PC-3 (cell line): ENCODE measurements around the gene GLTPD2. TPM values are rescaled to one million over a fixed set of nuclear protein-coding genes. Genes with fewer than 3 reads are reported as not detected.

ENCODE experiments used
- ATAC-seq: fragments of 200-7000 bp; cut with Tn5 transposase; 2 replicates; pipeline ENCODE4 v1.9.1; 2020; ENCODE audit warnings: mild to moderate bottlenecking, moderate library complexity
- BruUV-seq: library from RNA; stranded (reverse); fragments of 400-500 nt; replicated peaks from 2 replicates; lab custom pipeline; 2021; lab: Mats Ljungman, UMichigan
- CTCF ChIA-PET: fragments of 300-600 bp; sonication (Branson Sonifier 250); formaldehyde crosslinking; loops from one replicate; lab custom pipeline; 2022; ENCODE audit warnings: antibody characterized with exemption; lab: Charles Lee
- POLR2A ChIA-PET: fragments of 300-600 bp; sonication (Branson Sonifier 250); formaldehyde crosslinking; loops from one replicate; lab custom pipeline; 2022; ENCODE audit warnings: antibody characterized with exemption; ENCODE audit not compliant: unreplicated experiment; lab: Charles Lee
- DNase-seq: peaks from one replicate; pipeline ENCODE4 v3.0.0-alpha.2; 2015
- H2AFZ ChIP-seq: fragments of 300-600 bp; sonication (generic); 2 replicates; pipeline ENCODE4 v1.6.0; 2016; ENCODE audit warnings: antibody characterized with exemption, low read length
- H3F3A ChIP-seq: fragments of 300-600 bp; sonication (generic); one replicate; pipeline ENCODE4 v1.6.0; 2017; ENCODE audit warnings: antibody characterized with exemption, low read length, control low read depth, mild to moderate bottlenecking; ENCODE audit not compliant: unreplicated experiment
- H3K27ac ChIP-seq: fragments of 300-600 bp; sonication (generic); 2 replicates; pipeline ENCODE4 v1.5.1; 2016; ENCODE audit warnings: mild to moderate bottlenecking, low read length
- H3K27me3 ChIP-seq: fragments of 300-600 bp; sonication (generic); 2 replicates; pipeline ENCODE4 v1.6.1; 2016; ENCODE audit warnings: low read length, mixed read lengths
- H3K36me3 ChIP-seq: fragments of 300-600 bp; sonication (generic); 2 replicates; pipeline ENCODE4 v1.6.1; 2016; ENCODE audit warnings: low read depth, mixed run types, low read length, mixed read lengths
- H3K4me1 ChIP-seq: fragments of 300-600 bp; sonication (generic); 2 replicates; pipeline ENCODE4 v1.5.1; 2016; ENCODE audit warnings: low read length; ENCODE audit not compliant: insufficient read depth
- H3K4me2 ChIP-seq: fragments of 300-600 bp; sonication (generic); 2 replicates; pipeline ENCODE4 v1.6.0; 2016; ENCODE audit warnings: low read length
- H3K4me3 ChIP-seq: fragments of 300-600 bp; sonication (generic); 2 replicates; pipeline ENCODE4 v1.5.1; 2016; ENCODE audit warnings: mild to moderate bottlenecking, low read length, mixed read lengths
- H3K79me2 ChIP-seq: fragments of 300-600 bp; sonication (generic); 2 replicates; pipeline ENCODE4 v1.6.1; 2017; ENCODE audit warnings: low read length, mixed read lengths
- H3K9ac ChIP-seq: fragments of 300-600 bp; sonication (generic); 2 replicates; pipeline ENCODE4 v1.6.0; 2016; ENCODE audit warnings: mild to moderate bottlenecking, low read length
- H3K9me2 ChIP-seq: fragments of 300-600 bp; sonication (generic); replicated peaks from 2 replicates; pipeline ENCODE4 v1.6.1; 2016; ENCODE audit warnings: mixed run types, low read length, mixed read lengths
- H3K9me3 ChIP-seq: fragments of 300-600 bp; sonication (generic); 2 replicates; pipeline ENCODE4 v1.6.1; 2016; ENCODE audit warnings: low read length, mixed read lengths
- H4K20me1 ChIP-seq: fragments of 300-600 bp; sonication (generic); 2 replicates; pipeline ENCODE4 v1.6.1; 2016; ENCODE audit warnings: low read length, mixed read lengths
- EZH2 ChIP-seq: fragments of 300-600 bp; sonication (generic); IDR thresholded peaks from one replicate; pipeline ENCODE4 v1.6.1; 2017; ENCODE audit warnings: antibody characterized with exemption, mild to moderate bottlenecking, low read length; ENCODE audit not compliant: unreplicated experiment
- EZH2phosphoT487 ChIP-seq: fragments of 300-600 bp; sonication (generic); IDR thresholded peaks from 2 replicates; pipeline ENCODE4 v1.6.1; 2018; ENCODE audit warnings: mild to moderate bottlenecking, antibody characterized with exemption, low read length, borderline replicate concordance
- intact Hi-C: fragments of 100-400 bp; cut with micrococcal nuclease; formaldehyde crosslinking; loops from 2 replicates; pipeline ENCODE4 v1.9.0; 2023
- total RNA-seq: library from RNA; depleted of rRNA; stranded (reverse); fragments of >200 nt; gene quantifications from 2 replicates; pipeline ENCODE4 v1.2.3, GENCODE V29; 2014
- TF ChIP-seq, protein P1 (sequence below): fragments of 300-600 bp; sonication (generic); conservative IDR thresholded peaks from 2 replicates; pipeline ENCODE4 v1.5.1; 2017; ENCODE audit warnings: antibody characterized with exemption, low read depth, mild to moderate bottlenecking, low read length

Gene GLTPD2
- total RNA-seq, 1 experiment from 2014 or later: not detected

GRCh38 chr17:4753392-4753791 lies 35.4 kb upstream of the GLTPD2 start:
- H3K9ac ChIP-seq: no peak overlapping the region
- no peaks in the 10 kb centered on the region for H3K27me3 ChIP-seq
- no peaks in the 10 kb centered on the region for H3K9me2 ChIP-seq
- no peaks in the 10 kb centered on the region for H3K79me2 ChIP-seq
- H3K9me3 ChIP-seq: no peaks in the 10 kb centered on the region
- H3K36me3 ChIP-seq: no peaks in the 10 kb centered on the region
- H3K4me3 ChIP-seq: no peak overlapping the region
- no peak overlapping the region for H3K4me2 ChIP-seq
- no peak overlapping the region for H2AFZ ChIP-seq
- ATAC-seq (no peak), DNase-seq (no peak)
- no peak overlapping the region for H3K27ac ChIP-seq
- H3K4me1 ChIP-seq: no peaks in the 10 kb centered on the region
- no peaks in the 10 kb centered on the region for H4K20me1 ChIP-seq
- no peak for TF ChIP-seq EZH2phosphoT487
- intact Hi-C loops: no loop called here
- ChIA-PET POLR2A (no interaction called here), CTCF (no interaction called here)
- no TSS peak for BruUV-seq
- no peaks in the 10 kb centered on the region for H3F3A ChIP-seq

GRCh38 chr17:4759776-4760236 lies 29.0 kb upstream of the GLTPD2 start:
- no peak for TF ChIP-seq EZH2
- TF ChIP-seq, protein P1, sequence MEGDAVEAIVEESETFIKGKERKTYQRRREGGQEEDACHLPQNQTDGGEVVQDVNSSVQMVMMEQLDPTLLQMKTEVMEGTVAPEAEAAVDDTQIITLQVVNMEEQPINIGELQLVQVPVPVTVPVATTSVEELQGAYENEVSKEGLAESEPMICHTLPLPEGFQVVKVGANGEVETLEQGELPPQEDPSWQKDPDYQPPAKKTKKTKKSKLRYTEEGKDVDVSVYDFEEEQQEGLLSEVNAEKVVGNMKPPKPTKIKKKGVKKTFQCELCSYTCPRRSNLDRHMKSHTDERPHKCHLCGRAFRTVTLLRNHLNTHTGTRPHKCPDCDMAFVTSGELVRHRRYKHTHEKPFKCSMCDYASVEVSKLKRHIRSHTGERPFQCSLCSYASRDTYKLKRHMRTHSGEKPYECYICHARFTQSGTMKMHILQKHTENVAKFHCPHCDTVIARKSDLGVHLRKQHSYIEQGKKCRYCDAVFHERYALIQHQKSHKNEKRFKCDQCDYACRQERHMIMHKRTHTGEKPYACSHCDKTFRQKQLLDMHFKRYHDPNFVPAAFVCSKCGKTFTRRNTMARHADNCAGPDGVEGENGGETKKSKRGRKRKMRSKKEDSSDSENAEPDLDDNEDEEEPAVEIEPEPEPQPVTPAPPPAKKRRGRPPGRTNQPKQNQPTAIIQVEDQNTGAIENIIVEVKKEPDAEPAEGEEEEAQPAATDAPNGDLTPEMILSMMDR: no peak
- TF ChIP-seq EZH2phosphoT487: no peak
- H3K9me3 ChIP-seq: no peaks in the 10 kb centered on the region
- no peaks in the 10 kb centered on the region for H3K9me2 ChIP-seq
- CTCF ChIA-PET: no interaction called here
- H3F3A ChIP-seq: no peaks in the 10 kb centered on the region
- H3K4me1 ChIP-seq: no peaks in the 10 kb centered on the region
- intact Hi-C loops: no loop called here
- BruUV-seq: no TSS peak
- no peak overlapping the region for H3K4me3 ChIP-seq
- DNase-seq (no peak), ATAC-seq (no peak)
- POLR2A ChIA-PET: no interaction called here
- no peak overlapping the region for H3K9ac ChIP-seq
- H2AFZ ChIP-seq: no peak overlapping the region
- no peaks in the 10 kb centered on the region for H3K36me3 ChIP-seq
- H3K27me3 ChIP-seq: no peaks in the 10 kb centered on the region
- no peak overlapping the region for H3K4me2 ChIP-seq
- no peaks in the 10 kb centered on the region for H3K79me2 ChIP-seq
- H3K27ac ChIP-seq: no peak overlapping the region
- H4K20me1 ChIP-seq: no peaks in the 10 kb centered on the region

DNA sequence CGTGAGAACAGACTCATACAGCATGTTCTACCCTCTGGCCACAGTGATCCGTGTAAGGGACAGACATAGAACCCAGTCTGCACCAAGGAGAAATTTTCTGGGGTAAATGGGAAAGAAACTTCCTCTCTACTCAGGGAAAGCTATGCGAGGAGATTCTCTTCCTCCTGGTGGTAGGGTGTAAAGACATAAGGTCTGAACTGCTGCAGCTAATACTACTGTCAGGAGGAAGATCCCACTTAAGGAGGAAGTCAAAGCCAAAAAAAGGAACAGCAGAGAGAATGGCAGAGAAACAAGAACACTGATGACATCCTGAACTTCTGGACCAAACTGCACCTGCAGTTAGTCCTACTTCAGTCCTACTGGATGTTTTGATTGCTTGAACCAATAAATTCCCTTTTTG lies 24.2 kb upstream of the GLTPD2 start:
- no peaks in the 10 kb centered on the region for H3K27me3 ChIP-seq
- H3K36me3 ChIP-seq: no peaks in the 10 kb centered on the region
- H4K20me1 ChIP-seq: no peaks in the 10 kb centered on the region
- ATAC-seq: no peak
- ChIA-PET POLR2A (no interaction called here), CTCF (no interaction called here)
- H3K4me1 ChIP-seq: no peaks in the 10 kb centered on the region
- H3K4me2 ChIP-seq: no peak overlapping the region
- no peaks in the 10 kb centered on the region for H3K9me3 ChIP-seq
- no TSS peak for BruUV-seq
- no peaks in the 10 kb centered on the region for H3F3A ChIP-seq
- no peak overlapping the region for H2AFZ ChIP-seq
- H3K79me2 ChIP-seq: no peaks in the 10 kb centered on the region
- no peak overlapping the region for H3K9ac ChIP-seq
- no peaks in the 10 kb centered on the region for H3K9me2 ChIP-seq
- no peak for DNase-seq
- TF ChIP-seq, protein P1: no peak
- no peak for TF ChIP-seq EZH2phosphoT487
- TF ChIP-seq EZH2: no peak
- H3K4me3 ChIP-seq: no peak overlapping the region
- no peak overlapping the region for H3K27ac ChIP-seq
- intact Hi-C loops: no loop called here
